K562 (cell line): ENCODE results near the gene ZNF782. TPM values are rescaled to one million over a fixed set of nuclear protein-coding genes. Genes with fewer than 3 reads are reported as not detected.

Source experiments
- ADNP ChIP-seq: fragments of 200-800 bp; sonication (Bioruptor generic); IDR thresholded peaks from 2 replicates; pipeline ENCODE4 v1.6.1; 2016; ENCODE audit warnings: missing genetic modification characterization, missing compliant biosample characterization
- DLX4 ChIP-seq: fragments of 250-450 bp; sonication (Bioruptor Pico); IDR thresholded peaks from 2 replicates; pipeline ENCODE4 v1.6.1; 2021; ENCODE audit warnings: mild to moderate bottlenecking
- HDAC2 ChIP-seq: fragments of 450-650 bp; IDR thresholded peaks from 2 replicates; pipeline ENCODE4 v1.6.1; 2016; ENCODE audit warnings: mild to moderate bottlenecking
- KLF16 ChIP-seq: IDR thresholded peaks from 2 replicates; pipeline ENCODE4 v1.6.1; 2016; ENCODE audit warnings: antibody characterized with exemption
- MEIS2 ChIP-seq: fragments of 450-650 bp; IDR thresholded peaks from 2 replicates; pipeline ENCODE4 v1.6.1; 2014; ENCODE audit warnings: mild to moderate bottlenecking; ENCODE audit not compliant: partially characterized antibody
- NFIC ChIP-seq: fragments of 450-650 bp; IDR thresholded peaks from 2 replicates; pipeline ENCODE4 v1.6.1; 2017; ENCODE audit warnings: mild to moderate bottlenecking, inconsistent platforms
- NR1H2 ChIP-seq: sonication (generic); formaldehyde crosslinking; IDR thresholded peaks from 2 replicates; pipeline ENCODE4 v1.4.0; 2020; ENCODE audit warnings: mild to moderate bottlenecking, missing genetic modification reagents
- PATZ1 ChIP-seq: fragments of 250-450 bp; sonication (Bioruptor Pico); IDR thresholded peaks from 2 replicates; pipeline ENCODE4 v1.5.0; 2020; ENCODE audit warnings: mild to moderate bottlenecking, borderline replicate concordance
- PCBP2 ChIP-seq: fragments of 200-400 bp; formaldehyde crosslinking; IDR thresholded peaks from 2 replicates; pipeline ENCODE4 v1.6.1; 2018; ENCODE audit warnings: low read length, low read depth, mild to moderate bottlenecking, moderate library complexity; ENCODE audit not compliant: poor library complexity, severe bottlenecking
- RAD51 ChIP-seq: fragments of 450-650 bp; IDR thresholded peaks from 2 replicates; pipeline ENCODE4 v1.7.1; 2016; ENCODE audit warnings: low read depth, mild to moderate bottlenecking, borderline replicate concordance
- TFAP4 ChIP-seq: sonication (generic); formaldehyde crosslinking; IDR thresholded peaks from 2 replicates; pipeline ENCODE4 v1.8.0; 2022; ENCODE audit warnings: missing genetic modification reagents, mild to moderate bottlenecking, moderate library complexity, borderline replicate concordance
- ZFP36 ChIP-seq: fragments of 150-350 bp; IDR thresholded peaks from 2 replicates; pipeline ENCODE4 v1.6.1; 2018; ENCODE audit warnings: low read length, low read depth; ENCODE audit not compliant: partially characterized antibody
- ZNF431 ChIP-seq: sonication (generic); formaldehyde crosslinking; IDR thresholded peaks from 2 replicates; pipeline ENCODE4 v1.8.0; 2022; ENCODE audit warnings: mild to moderate bottlenecking, missing genetic modification reagents
- ZNF764 ChIP-seq: fragments of 250-450 bp; sonication (Bioruptor Pico); IDR thresholded peaks from 2 replicates; pipeline ENCODE4 v1.4.0; 2020; ENCODE audit warnings: low read depth, mild to moderate bottlenecking, moderate library complexity
- ZSCAN29 ChIP-seq: fragments of 450-650 bp; IDR thresholded peaks from 2 replicates; pipeline ENCODE4 v1.6.1; 2017
- polyA plus RNA-seq, 8 experiments: library from polyadenylated mRNA; depleted of rRNA in 4 of 8; stranded (reverse) in 5 of 8; unstranded in 3 of 8; fragments of >200 nt; fragmentation: Nextera tagmentation in 2 of 8; fragmentation: Illumina TruSeq in 1 of 8; extraction: Ambion mirVana in 2 of 8; extraction: Trizol in 1 of 8; gene quantifications; 2 replicates each; pipeline versions ENCODE4 v1.2.1 to v1.2.3, GENCODE V29; 2011 to 2014; ENCODE audit warnings: inconsistent platforms in 1 of 8, missing spikeins in 1 of 8
- total RNA-seq, 7 experiments: library from RNA; depleted of rRNA in 6 of 7; stranded (reverse); fragments of >200 nt in 6 of 7; fragmentation: Illumina TruSeq in 2 of 7; extraction: Trizol in 2 of 7; gene quantifications; 2 replicates each; pipeline versions ENCODE4 v1.2.1 to v1.2.3, GENCODE V29; 2011 to 2021; ENCODE audit warnings: low replicate concordance in 1 of 7
- TF ChIP-seq, protein P1 (sequence below): fragments of 250-450 bp; sonication (Bioruptor Pico); IDR thresholded peaks from 2 replicates; pipeline ENCODE4 v1.5.1; 2021; ENCODE audit warnings: mild to moderate bottlenecking
- TF ChIP-seq, protein P2 (sequence below): fragments of 450-650 bp; formaldehyde crosslinking; IDR thresholded peaks from 2 replicates; pipeline ENCODE4 v1.4.0; 2020; ENCODE audit warnings: mild to moderate bottlenecking, moderate library complexity

The ZNF782 gene
- total and polyA plus RNA-seq, 9 of the 15 experiments (the other 6 are each of a cell fraction or from before 2014, with no cell fraction given) = 0.38 to 8.8 (median 4.5) TPM

- no peak for TF ChIP-seq ZNF764 (CRISPR knock-in tag)
- no peak for TF ChIP-seq NR1H2
- TF ChIP-seq TFAP4 = peak; percentile 50; the same call in 1 of the 2 replicates
- TF ChIP-seq KLF16 = no peak
- TF ChIP-seq NFIC = 0 out of 2 replicates have a peak, but pooled peaks have one; percentile 5
- TF ChIP-seq MEIS2 = peak; percentile 38
- TF ChIP-seq ZSCAN29 = no peak
- TF ChIP-seq RAD51 = no peak
- no peak for TF ChIP-seq PCBP2
- TF ChIP-seq, protein P1, sequence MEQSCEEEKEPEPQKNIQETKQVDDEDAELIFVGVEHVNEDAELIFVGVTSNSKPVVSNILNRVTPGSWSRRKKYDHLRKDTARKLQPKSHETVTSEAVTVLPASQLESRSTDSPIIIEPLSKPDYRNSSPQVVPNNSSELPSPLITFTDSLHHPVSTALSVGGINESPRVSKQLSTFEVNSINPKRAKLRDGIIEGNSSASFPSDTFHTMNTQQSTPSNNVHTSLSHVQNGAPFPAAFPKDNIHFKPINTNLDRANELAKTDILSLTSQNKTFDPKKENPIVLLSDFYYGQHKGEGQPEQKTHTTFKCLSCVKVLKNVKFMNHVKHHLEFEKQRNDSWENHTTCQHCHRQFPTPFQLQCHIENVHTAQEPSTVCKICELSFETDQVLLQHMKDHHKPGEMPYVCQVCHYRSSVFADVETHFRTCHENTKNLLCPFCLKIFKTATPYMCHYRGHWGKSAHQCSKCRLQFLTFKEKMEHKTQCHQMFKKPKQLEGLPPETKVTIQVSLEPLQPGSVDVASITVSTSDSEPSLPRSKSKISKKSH (CRISPR knock-in tag) = no peak
- TF ChIP-seq PATZ1 (CRISPR knock-in tag) = no peak
- TF ChIP-seq ZFP36 = no peak
- TF ChIP-seq HDAC2 = no peak
- TF ChIP-seq, protein P2, sequence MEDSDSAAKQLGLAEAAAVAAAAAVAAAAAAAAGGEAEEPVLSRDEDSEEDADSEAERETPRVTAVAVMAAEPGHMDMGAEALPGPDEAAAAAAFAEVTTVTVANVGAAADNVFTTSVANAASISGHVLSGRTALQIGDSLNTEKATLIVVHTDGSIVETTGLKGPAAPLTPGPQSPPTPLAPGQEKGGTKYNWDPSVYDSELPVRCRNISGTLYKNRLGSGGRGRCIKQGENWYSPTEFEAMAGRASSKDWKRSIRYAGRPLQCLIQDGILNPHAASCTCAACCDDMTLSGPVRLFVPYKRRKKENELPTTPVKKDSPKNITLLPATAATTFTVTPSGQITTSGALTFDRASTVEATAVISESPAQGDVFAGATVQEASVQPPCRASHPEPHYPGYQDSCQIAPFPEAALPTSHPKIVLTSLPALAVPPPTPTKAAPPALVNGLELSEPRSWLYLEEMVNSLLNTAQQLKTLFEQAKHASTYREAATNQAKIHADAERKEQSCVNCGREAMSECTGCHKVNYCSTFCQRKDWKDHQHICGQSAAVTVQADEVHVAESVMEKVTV = no peak
- TF ChIP-seq DLX4 = no peak
- no peak for TF ChIP-seq ZNF431 (CRISPR knock-in tag)
- no peak for TF ChIP-seq ADNP (tag)
Observed at GRCh38 chr9:96853781-96854650, at the start of gene ZNF782 (continued).
